ENCODE measurements around the gene MEIS3.

MEIS3 gene

GRCh38 chr19:47356900-47357299 lies 62.4 kb downstream of the MEIS3 start:
- DNase-seq: no peak

GRCh38 chr19:47353307-47353712 lies 66.0 kb downstream of the MEIS3 start:
- no peak for DNase-seq

Data from stimulated activated CD4-positive, alpha-beta T cell treated with anti-CD3 and anti-CD28 coated beads, Interleukin-2, amount 100 ng/mL, for 48 hours (primary cell).